Central memory CD8-positive, alpha-beta T cell (primary cell): ENCODE measurements around the gene TFE3.

Experiments
- ATAC-seq: fragments of 150-1000 bp; cut with Tn5 transposase; replicated peaks from 2 replicates; pipeline ENCODE4 v1.10.0; 2022; ENCODE audit warnings: mild to moderate bottlenecking, moderate FRiP score, moderate number of reproducible peaks; ENCODE audit not compliant: poor library complexity, severe bottlenecking; ENCODE audit errors: extremely low read depth
- DNase-seq, 2 donors: peaks; one replicate each; pipeline ENCODE4 v3.0.0; 2021; ENCODE audit warnings: low spot score in 2 of 2
- H3K27ac Mint-ChIP-seq: one replicate; pipeline ENCODE4 v1.8.0; 2022; ENCODE audit warnings: low read depth, mild to moderate bottlenecking, moderate library complexity, mixed read lengths
- H3K27me3 Mint-ChIP-seq: one replicate; pipeline ENCODE4 v1.8.0; 2022; ENCODE audit warnings: mixed read lengths
- H3K36me3 Mint-ChIP-seq: one replicate; pipeline ENCODE4 v1.8.0; 2022; ENCODE audit warnings: mild to moderate bottlenecking, moderate library complexity, mixed read lengths; ENCODE audit not compliant: insufficient read depth
- H3K4me1 Mint-ChIP-seq: one replicate; pipeline ENCODE4 v1.8.0; 2022; ENCODE audit warnings: mixed read lengths
- H3K4me3 Mint-ChIP-seq: one replicate; pipeline ENCODE4 v1.8.0; 2022; ENCODE audit warnings: mild to moderate bottlenecking, moderate library complexity, mixed read lengths
- H3K9me3 Mint-ChIP-seq: one replicate; pipeline ENCODE4 v1.8.0; 2022; ENCODE audit warnings: mixed read lengths

Gene TFE3

DNA sequence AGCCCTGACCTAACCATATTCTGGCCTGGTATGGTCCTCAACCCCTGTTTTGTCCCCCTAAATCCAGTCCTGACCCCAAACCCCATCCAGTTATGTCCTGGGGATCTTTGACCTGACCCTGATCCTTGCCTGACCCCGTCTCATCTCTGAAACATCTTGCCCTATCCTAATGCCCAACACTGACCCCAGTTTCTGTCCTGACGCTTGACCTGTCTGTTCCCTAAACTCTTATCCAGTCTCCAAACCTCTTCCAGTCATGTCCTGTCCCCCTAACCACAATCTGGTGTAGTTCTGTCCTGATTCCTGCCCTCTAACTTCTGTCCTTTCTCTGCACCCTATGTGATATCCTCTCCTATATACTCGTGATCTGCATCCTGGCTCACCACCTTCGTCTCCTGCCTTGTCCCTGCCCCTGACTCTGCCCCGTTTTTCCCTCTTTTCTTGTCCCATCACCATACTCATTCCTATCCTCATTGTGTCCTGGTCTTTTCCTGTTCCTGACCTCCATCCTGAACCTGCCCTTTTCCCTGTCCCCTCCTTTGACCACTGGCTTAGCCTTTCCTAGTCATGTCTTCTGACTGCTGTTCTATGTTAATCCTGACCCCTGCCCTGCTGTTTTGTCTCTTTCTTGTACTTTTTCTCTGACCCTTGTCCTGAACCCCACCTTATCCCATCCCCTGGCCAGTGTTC is 11.1 kb upstream of the TFE3 start:
- peak overlapping the region; percentile 79 for H3K4me3 Mint-ChIP-seq

DNA sequence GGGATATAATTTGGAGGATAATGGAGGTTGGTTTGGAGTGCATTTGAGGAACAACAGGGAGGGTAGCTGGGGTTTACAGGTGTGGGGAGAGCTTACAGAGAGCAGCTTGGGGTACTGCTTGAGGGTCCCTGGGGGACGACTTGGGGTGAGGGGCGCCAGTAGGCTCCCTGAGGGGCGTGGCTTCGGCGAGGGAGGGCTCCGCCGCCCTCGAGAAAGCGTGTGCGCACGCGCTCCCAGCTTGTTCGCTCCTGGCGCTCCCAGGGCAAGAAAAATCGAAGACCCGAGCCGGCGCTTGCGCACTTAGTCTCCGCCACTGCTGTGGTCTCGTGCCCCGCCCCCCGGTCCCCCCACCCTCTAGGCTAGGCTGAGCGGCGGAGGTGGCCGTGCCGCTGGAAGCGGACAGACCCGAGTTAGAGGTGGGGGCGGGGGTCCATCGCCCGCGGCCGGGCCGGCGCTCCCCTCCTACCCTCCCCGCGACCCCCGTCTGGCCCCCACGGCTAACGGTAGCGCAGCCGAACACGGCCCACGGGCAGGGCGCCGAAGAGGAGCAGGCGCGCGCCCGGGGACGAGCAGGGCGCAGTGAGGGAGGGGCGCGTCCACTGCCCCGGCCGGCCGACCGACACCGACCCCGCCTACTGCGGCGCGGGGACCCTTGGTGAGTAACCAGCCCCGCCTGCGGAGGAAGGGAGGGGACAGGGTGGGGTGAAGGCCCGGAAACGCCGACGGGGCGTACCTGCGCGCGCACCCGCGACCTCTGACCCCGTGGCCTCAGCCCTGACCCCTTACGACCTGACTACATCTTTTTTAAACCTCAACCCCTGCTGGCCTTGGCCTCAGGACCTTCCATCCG is 10.3 kb upstream of the TFE3 start:
- ATAC-seq (peak; percentile 69), DNase-seq (peak in 1 of 2 donors; percentile 23)
- Mint-ChIP-seq H3K27me3 (no peaks in the 10 kb centered on the region), H3K4me1 (peaks cover 26% of the 10 kb centered on the region), H3K4me3 (peak overlapping the region; percentile 79), H3K36me3 (peaks cover 8% of the 10 kb centered on the region), H3K27ac (peak overlapping the region; percentile 92), H3K9me3 (no peaks in the 10 kb centered on the region)

More for the DNA sequence above, 11.1 kb upstream of the TFE3 start:
- Mint-ChIP-seq H3K9me3 (no peaks in the 10 kb centered on the region), H3K27me3 (no peaks in the 10 kb centered on the region), H3K36me3 (peaks cover 8% of the 10 kb centered on the region), H3K27ac (peak overlapping the region; percentile 92), H3K4me1 (peaks cover 26% of the 10 kb centered on the region)
- no peak for DNase-seq
- no peak for ATAC-seq

DNA sequence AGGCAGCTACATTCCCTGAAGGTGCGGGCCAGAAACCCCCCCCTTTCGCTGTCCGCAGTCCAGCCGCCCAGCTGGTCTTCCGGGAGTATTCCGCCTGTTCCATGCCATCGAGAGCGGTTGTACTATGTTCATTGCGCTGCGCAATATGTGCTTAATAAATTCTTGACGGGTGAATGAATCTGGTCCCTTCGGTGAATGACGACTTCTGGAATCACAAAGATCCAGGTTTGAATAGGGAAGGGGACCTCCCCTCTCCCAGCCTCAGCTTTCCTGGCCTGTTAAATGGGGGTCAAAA is 777 bp upstream of the TFE3 start:
- ATAC-seq: no peak
- Mint-ChIP-seq H3K36me3 (peaks cover 14% of the 10 kb centered on the region), H3K9me3 (no peaks in the 10 kb centered on the region), H3K4me1 (peaks cover 29% of the 10 kb centered on the region), H3K4me3 (peak overlapping the region; percentile 79), H3K27ac (peak overlapping the region; percentile 94), H3K27me3 (no peaks in the 10 kb centered on the region)
- no peak for DNase-seq

DNA sequence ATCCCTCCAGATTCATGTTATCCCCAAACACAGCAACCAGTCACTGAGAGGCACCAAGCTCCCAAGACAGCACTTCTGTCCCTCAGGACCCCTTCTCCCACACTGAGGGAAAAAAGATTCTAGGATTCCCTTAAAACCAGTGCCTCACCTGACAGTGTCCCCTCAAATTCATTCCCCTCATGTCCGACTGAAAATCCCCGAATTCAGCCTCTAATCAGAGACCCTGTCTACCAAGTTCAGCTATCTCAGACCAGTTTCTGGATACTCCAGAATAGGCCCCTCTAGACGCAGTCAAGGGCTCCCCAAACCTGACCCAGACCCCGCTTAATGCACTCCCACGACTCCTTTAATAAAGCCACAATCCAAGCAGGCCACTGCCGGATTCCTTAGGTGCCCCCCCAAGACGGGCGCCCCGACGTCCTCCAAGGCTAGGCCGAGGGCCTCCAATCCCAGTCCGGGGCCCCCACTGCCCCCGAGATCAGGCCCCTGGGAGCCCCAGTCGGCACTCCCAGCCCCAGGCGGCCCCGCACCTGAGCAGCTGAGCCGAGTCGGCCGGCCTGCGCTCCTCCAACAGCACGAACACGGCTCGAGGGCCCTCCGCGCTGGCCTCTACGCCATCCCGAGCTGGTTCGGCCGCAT is 457 bp downstream of the TFE3 start:
- Mint-ChIP-seq H3K27ac (peak overlapping the region; percentile 94), H3K4me3 (peak overlapping the region; percentile 79), H3K27me3 (no peaks in the 10 kb centered on the region), H3K36me3 (peaks cover 21% of the 10 kb centered on the region), H3K9me3 (no peaks in the 10 kb centered on the region), H3K4me1 (peaks cover 29% of the 10 kb centered on the region)
- peak in 1 of 2 donors; percentile 13 for DNase-seq
- ATAC-seq: no peak

DNA sequence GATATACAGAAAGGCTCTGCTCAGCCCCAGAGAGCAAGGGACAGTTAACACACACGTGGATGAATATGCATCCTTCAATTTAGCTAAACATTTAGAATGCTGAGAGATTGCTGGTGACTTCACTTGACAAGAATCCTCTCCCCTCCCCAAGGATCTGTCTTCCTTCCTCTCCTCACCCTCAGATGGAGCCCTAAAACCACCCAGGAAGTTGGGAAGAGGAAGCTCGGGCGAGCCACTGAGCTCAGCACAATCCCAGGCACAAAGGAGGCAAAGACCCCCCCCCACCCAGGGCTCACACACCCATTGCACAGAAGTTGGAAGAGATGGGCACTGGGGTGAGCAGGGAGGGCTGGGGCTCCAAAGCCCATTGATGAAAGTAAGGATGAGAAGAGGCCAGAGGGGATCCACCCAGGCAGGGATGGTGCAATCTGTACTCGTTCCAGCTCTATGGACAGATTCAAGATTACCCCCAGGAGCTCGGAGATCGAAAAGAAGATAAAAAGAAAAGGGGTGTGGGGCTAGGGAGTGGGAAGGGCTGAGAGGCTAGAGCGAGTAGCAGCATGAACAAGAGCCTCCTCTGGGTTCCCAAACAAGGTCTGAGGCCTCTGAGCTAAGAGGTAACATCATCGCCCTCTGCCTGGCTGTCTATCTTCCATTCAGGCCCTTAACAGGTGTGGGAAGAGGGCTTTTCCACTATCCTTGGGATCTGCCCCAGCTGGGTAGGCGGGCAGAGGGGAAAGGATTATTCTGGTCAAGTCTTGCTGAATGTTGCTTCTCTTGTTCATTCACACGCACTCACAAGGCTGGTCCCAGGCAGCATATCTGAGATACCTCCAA is 1.2 kb downstream of the TFE3 start:
- Mint-ChIP-seq H3K4me3 (peak overlapping the region; percentile 79), H3K4me1 (peaks cover 29% of the 10 kb centered on the region), H3K9me3 (no peaks in the 10 kb centered on the region), H3K27me3 (no peaks in the 10 kb centered on the region), H3K36me3 (peaks cover 28% of the 10 kb centered on the region), H3K27ac (peak overlapping the region; percentile 94)
- DNase-seq (no peak), ATAC-seq (no peak)

DNA sequence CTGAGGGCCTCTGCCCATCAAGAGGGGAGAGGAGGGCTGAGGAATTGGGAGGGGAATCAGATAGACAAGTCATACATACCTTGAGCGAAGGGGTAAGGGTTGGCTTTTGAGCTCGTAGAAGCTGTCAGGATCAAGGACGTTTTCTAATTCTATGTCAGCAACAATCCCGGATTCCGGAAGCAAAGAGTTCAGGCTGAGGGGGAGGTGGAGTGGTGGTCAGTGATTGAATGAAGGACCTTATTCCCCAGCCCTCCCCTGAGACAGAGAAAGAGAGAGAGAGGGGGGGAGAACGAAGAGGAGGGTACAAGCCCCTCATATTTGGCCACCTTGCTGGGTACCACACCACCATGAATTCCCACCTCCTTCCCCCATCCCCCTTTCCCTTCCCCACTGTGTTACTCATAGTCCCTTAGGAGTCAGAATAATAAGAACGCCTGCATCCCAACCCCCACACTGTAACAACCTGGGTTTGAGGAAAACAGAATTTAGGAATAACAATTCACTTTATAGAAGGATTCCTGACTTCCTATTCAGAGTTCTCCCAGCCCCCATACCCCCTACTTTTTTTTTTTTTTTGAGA is 2.7 kb downstream of the TFE3 start:
- DNase-seq (no peak), ATAC-seq (no peak)
- H3K4me3 Mint-ChIP-seq: no peak overlapping the region
- no peaks in the 10 kb centered on the region for H3K27me3 Mint-ChIP-seq
- peak overlapping the region; percentile 68 for H3K27ac Mint-ChIP-seq
- no peaks in the 10 kb centered on the region for H3K9me3 Mint-ChIP-seq
- H3K36me3 Mint-ChIP-seq: peaks cover 31% of the 10 kb centered on the region
- H3K4me1 Mint-ChIP-seq: peaks cover 29% of the 10 kb centered on the region

DNA sequence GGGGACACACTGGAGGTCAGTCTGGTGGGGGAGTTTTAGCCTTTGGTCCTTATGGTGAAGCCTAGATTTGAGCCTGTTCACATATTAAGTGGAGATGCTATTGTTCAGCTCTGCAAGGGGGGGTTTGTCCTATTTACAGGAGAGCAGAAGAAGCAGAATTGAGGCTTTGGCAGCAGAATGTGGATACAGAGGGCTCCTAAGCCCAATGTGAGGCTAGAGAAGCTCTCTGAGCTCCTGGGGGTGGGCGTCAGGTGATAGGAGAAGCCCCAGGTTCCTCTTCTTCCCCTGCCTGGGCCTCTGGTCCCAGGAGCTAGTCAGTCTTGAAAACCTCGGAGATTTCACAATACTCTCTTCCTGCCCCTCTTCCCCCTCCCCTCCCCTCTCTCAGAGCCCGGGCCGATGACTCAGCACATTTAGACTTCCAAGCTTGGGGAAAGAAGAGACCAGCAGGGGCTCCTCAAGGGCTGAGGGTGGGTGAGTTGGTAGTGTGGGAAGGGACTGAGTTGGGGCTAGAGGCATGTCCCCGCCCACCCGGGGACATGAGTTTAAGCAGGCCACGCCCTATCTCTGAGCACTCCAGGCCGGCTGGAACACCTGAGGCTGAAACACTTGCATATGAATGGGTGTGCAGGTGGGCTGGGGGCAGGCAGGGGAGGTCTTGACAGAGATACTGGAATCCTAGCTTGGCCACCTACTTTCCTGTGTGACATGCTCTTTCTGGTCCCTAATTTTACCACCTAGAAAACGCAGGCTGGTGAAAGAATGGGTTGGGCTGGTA is 3.4 kb downstream of the TFE3 start:
- H3K36me3 Mint-ChIP-seq: peaks cover 33% of the 10 kb centered on the region
- no peak overlapping the region for H3K4me3 Mint-ChIP-seq
- no peaks in the 10 kb centered on the region for H3K9me3 Mint-ChIP-seq
- H3K27ac Mint-ChIP-seq: peak overlapping the region; percentile 68
- H3K27me3 Mint-ChIP-seq: no peaks in the 10 kb centered on the region
- peaks cover 29% of the 10 kb centered on the region for H3K4me1 Mint-ChIP-seq
- ATAC-seq (no peak), DNase-seq (no peak)

DNA sequence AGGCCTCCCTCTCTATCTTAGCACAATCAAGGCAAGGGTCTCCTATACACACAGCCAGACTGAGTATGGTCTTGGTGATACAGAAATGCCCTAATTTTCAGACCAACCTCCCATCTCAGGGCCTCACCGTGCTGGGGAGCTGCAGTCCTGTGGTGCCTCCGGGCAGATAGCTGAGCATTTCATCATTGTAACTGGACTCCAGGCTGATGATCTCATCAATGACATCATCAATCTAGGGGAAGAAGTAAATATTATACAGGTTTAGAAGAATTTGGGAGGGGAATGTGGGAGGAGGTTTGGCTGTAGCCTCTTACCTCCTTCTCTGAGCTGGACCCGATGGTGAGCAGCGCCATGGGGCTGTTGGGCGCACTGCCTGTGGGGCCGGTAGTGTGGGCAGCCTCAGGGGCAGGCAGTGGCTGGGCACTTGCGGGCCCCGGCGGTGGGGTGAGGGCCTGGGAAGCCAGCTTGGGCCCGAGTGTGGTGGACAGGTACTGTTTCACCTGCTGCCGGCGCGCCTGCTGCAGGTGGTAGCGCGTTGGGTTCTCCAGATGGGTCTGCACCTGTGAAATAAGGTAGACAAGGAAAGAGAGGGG is 5.2 kb downstream of the TFE3 start:
- peaks cover 35% of the 10 kb centered on the region for H3K36me3 Mint-ChIP-seq
- H3K4me3 Mint-ChIP-seq: no peak overlapping the region
- ATAC-seq: no peak
- H3K9me3 Mint-ChIP-seq: no peaks in the 10 kb centered on the region
- H3K27me3 Mint-ChIP-seq: no peaks in the 10 kb centered on the region
- DNase-seq: no peak
- peaks cover 29% of the 10 kb centered on the region for H3K4me1 Mint-ChIP-seq
- H3K27ac Mint-ChIP-seq: no peak overlapping the region

DNA sequence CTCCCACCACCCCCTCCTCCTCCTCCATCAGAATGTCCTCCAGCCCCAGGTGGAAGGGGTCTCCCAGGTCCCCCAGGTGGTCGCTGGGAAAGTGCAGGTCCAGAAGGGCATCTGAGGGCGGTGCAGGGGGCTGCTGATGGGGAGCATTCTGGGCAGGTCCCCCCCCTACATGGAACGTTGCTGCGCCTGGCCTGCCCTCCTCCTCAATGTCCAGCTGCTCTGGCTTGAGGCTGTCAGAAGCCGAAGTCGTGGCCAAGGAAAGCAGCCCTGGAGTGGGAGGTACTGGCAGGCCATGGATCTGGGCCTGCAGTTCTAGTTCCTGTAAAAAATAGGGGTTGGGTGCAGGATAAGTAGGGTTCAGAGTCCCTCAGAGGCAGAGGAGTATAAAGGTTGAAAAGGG is 12.9 kb downstream of the TFE3 start:
- Mint-ChIP-seq H3K4me1 (no peaks in the 10 kb centered on the region), H3K36me3 (peaks cover 25% of the 10 kb centered on the region), H3K9me3 (no peaks in the 10 kb centered on the region), H3K27ac (peak overlapping the region; percentile 38), H3K27me3 (no peaks in the 10 kb centered on the region), H3K4me3 (no peak overlapping the region)
- DNase-seq: no peak
- no peak for ATAC-seq

DNA sequence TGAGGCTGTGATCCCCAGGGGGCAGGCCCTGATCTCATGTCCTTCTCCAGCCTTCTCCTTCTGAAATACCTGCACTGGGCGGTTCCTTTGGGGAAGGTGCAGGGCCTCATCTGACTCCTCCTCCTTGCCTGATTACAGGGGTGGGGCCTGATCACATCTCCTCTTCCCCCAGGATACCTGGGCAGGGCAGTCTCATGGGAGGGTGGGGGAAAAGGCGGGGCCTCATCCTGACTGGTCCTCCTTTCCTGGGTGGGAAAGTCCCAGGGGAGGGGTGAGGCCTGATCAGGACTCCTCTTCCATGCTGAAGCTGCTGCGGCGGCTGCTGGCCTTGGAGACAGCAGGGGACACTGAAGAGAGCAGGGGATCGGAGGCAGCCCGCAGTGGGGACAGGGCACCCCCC is 13.3 kb downstream of the TFE3 start:
- no peaks in the 10 kb centered on the region for H3K9me3 Mint-ChIP-seq
- H3K4me3 Mint-ChIP-seq: no peak overlapping the region
- DNase-seq (no peak), ATAC-seq (no peak)
- H3K27me3 Mint-ChIP-seq: no peaks in the 10 kb centered on the region
- no peaks in the 10 kb centered on the region for H3K4me1 Mint-ChIP-seq
- H3K27ac Mint-ChIP-seq: peak overlapping the region; percentile 38
- peaks cover 24% of the 10 kb centered on the region for H3K36me3 Mint-ChIP-seq

DNA sequence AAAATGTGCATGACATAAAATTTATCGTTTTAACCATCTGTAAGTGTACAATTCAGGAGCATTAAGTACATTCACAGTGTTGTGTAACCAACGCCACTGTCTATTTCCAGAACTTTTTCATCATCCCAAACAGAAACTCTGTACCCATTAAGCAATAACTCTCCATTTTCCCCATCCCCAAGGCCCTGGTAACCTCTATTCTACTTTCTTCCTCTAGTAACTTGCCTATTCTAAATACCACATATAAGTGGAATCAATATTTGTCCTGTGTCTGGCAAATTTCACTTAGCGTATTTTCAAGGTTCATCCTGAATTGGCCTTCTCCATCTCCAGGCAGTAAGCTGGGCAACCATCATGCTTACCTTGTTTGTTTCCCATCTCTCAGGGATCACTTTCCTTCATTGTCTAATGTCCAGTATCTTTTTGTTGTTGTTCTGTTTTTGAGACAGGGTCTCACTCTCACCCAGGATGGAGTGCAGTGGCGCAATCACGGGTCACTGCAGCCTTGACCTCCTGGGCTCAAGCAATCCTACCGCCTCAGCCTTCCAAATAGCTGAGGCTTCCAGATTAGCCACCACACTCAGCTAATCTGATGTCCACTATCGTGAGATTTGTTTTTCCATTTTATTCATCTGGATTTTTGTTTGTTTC is 23.4 kb downstream of the TFE3 start:
- Mint-ChIP-seq H3K27me3 (no peaks in the 10 kb centered on the region), H3K4me3 (no peak overlapping the region), H3K4me1 (no peaks in the 10 kb centered on the region), H3K27ac (peak overlapping the region; percentile 79), H3K36me3 (peaks cover 2% of the 10 kb centered on the region), H3K9me3 (no peaks in the 10 kb centered on the region)
- DNase-seq (no peak), ATAC-seq (no peak)
